Measurements from ENCODE around the gene SMPD4. TPM values are rescaled to one million over a fixed set of nuclear protein-coding genes. Genes with fewer than 3 reads are reported as not detected.

Gene SMPD4
- polyA plus RNA-seq, 1 experiment, result 29.5 TPM

Small RNA genes lying within 50 kb of the gene (small RNA-seq; reads per million reads assigned to genes)
- gene RNU6-1049P (ENCODE audit: insufficient read length, low read depth), result not detected

Other genes with a start within 250 kb of the SMPD4 start
- gene RAB6C, start 201.9 kb downstream of the SMPD4 start, polyA plus RNA-seq (2011; rRNA removed), result not detected in 2 replicates
- gene POTEF, start 52.4 kb downstream of the SMPD4 start, polyA plus RNA-seq (2011; rRNA removed), result not detected in 2 replicates
- 3.8 and 4.2 TPM in 2 replicates for gene CCDC74B, start 36.5 kb downstream of the SMPD4 start, polyA plus RNA-seq (2011; rRNA removed)
- gene MZT2B, start 660 bp upstream of the SMPD4 start, polyA plus RNA-seq (2011; rRNA removed), result 76.7 and 101 TPM in 2 replicates
- not detected in 2 replicates for gene TUBA3E, start 16.8 kb upstream of the SMPD4 start, polyA plus RNA-seq (2011; rRNA removed)
- gene IMP4, start 161.3 kb upstream of the SMPD4 start, polyA plus RNA-seq (2011; rRNA removed), result 51.0 and 79.5 TPM in 2 replicates
- 10.1 and 11.6 TPM in 2 replicates for gene PTPN18, start 174.5 kb upstream of the SMPD4 start, polyA plus RNA-seq (2011; rRNA removed)

Measured in AG04450 (cell line).